ENCODE data around the gene TAGLN2.

TAGLN2 gene

DNA sequence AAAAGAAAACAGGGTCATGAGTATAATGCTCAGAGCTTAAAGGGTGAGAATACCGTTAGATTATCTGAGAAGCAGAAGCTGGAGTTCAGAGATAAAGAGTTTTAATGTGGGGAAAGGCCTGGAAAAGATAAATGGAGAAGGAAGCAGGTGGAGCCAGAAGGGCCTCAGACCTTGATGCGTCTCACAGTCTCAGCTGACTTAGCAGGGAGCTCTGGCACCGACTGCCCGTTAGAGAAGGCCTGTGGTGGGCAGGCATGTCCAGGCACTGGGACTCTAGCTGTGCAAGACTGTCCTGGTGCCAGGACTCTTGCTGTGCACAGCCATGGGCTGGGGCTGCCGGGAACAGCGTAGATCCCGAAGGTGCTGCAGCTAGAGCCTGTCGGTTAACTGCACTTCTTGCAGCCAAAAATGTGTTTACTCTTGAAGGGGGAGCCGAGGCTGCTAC is 32.5 kb upstream of the TAGLN2 start:
- Mint-ChIP-seq H3K4me1 (peaks cover 4% of the 10 kb centered on the region), H3K36me3 (ENCODE audit: low read depth) (no peaks in the 10 kb centered on the region), H3K9me3 (no peaks in the 10 kb centered on the region), H3K27me3 (peaks cover 12% of the 10 kb centered on the region), H3K27ac (no peak overlapping the region), H3K4me3 (no peak overlapping the region)
- no peak for DNase-seq
- ATAC-seq: no peak

DNA sequence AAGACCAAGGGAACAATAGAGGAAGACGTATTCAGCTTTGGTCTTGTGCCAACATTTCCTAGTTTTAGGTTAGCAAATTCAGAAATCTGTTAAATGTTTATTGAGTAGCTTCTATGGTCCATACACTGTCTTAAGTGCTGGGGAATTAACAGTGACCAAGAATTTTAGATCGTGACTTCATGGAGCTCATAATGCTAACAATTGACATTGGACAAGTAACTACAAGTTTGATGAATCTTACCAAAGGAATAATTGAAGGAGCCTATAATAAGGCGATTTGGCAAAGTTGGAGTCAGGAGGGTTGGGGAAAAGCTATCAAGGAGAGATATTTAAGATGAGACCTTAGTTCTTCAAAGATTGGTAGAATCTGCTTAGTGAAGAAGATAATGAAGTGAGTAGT is 30.1 kb upstream of the TAGLN2 start:
- no peaks in the 10 kb centered on the region for H3K9me3 Mint-ChIP-seq
- H3K27me3 Mint-ChIP-seq: peaks cover 11% of the 10 kb centered on the region
- H3K27ac Mint-ChIP-seq: no peak overlapping the region
- peaks cover 4% of the 10 kb centered on the region for H3K4me1 Mint-ChIP-seq
- no peak for ATAC-seq
- DNase-seq: no peak
- no peak overlapping the region for H3K4me3 Mint-ChIP-seq
- H3K36me3 Mint-ChIP-seq (ENCODE audit: low read depth): no peaks in the 10 kb centered on the region

DNA sequence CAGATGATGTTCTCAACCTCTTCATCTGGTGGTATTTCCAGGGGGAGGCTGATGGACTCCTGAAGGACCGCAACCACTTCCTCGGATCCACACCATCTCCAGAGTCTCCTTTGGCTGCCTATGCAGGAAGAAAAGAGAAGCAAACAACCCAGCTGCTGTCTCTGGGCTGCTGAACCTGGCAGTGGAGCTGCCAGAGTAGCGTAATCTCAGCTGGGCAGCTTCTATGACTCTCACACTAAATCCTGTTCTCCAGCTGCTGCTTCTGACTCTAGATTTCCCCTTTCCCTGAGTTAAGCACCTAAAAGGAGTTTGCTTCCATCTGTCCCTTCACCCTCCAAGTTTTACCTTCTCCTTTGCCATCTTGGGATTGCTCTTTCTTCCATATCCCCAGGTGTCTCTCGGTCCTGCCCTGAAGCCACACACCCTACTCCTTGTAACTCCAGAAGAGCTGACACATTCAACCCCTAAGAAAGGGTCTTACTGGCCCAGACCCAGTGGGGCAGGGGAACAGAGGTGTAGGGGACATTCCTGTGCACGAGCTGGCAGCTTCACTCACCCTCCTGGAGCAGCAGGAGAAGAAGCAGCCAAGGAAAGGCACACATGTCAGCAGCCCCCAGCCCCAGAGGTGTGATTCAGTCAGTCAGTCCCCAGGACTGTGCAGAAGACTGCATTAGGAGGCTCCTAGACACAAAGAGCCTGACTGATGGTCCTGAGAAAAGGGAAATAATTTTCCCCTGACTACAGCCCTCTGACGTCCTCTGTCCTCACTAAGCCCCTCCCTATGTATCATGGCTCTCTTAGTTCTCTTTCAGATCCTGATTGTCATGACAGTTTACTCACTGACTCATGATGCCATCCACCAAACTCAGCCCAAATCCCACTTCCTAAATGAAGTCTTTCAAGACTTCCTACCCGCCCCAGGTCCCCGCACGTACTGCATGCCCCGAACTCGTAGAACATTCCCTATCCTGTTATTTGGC is 28.5 kb upstream of the TAGLN2 start, which contains the start of gene SLAMF9:
SLAMF9 (minus strand) TSS at position 702 of the 980 bp plus-strand sequence; CDS start at position 602, 100 bp downstream.
- ATAC-seq: no peak
- DNase-seq: no peak
- no peaks in the 10 kb centered on the region for H3K36me3 Mint-ChIP-seq (ENCODE audit: low read depth)
- H3K27me3 Mint-ChIP-seq: peaks cover 11% of the 10 kb centered on the region
- H3K4me3 Mint-ChIP-seq: no peak within 1 kb of the TSS
- no peaks in the 10 kb centered on the region for H3K9me3 Mint-ChIP-seq
- no peak within 1 kb of the TSS for H3K27ac Mint-ChIP-seq
- peaks cover 2% of the 10 kb centered on the region for H3K4me1 Mint-ChIP-seq

DNA sequence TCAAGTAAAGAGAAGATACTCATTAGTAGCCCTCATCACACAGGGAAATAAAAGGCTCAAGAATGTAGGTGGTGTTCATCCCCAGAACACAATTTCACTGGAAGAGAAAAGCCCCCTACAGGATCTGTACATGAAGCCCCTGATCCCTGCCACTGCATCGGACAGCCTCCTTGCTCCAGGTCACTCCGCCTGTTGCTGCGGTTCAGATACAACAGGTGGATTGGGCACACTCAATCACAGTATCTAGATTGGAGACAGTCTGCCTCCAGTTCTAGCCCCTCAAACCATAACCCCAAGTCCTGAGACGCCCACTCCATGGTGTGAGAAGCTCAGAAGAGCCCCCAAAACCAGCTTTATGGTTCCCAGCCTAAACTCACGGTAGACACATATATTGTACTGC is 27.6 kb upstream of the TAGLN2 start:
- no peak for DNase-seq
- peaks cover 11% of the 10 kb centered on the region for H3K27me3 Mint-ChIP-seq

DNA sequence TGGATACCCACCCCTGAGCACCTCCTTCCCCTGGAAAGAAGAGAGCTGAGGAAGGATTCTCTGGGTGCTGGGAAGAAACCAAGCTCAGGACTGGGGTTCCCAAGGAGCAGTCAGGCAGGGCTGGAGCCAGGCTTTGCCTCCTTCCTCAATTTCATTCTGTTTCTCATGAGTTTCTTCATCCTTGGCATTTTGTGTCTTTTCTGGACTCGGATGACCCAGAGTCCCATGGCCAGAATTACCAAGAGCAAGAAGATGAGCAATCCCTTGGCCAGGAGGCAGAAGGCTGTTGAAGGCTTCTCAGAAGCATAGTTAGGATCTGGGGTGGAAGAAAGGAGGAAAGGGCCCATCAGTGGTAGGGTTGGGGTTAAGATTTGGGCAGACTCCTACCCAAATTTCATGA is 26.2 kb upstream of the TAGLN2 start:
- Mint-ChIP-seq H3K27me3 (peaks cover 13% of the 10 kb centered on the region), H3K9me3 (no peaks in the 10 kb centered on the region), H3K4me1 (no peaks in the 10 kb centered on the region), H3K27ac (no peak overlapping the region), H3K4me3 (no peak overlapping the region), H3K36me3 (ENCODE audit: low read depth) (no peaks in the 10 kb centered on the region)
- DNase-seq (no peak), ATAC-seq (no peak)

More for the DNA sequence above, 27.6 kb upstream of the TAGLN2 start:
- no peak for ATAC-seq
- Mint-ChIP-seq H3K27ac (no peak overlapping the region), H3K4me3 (no peak overlapping the region), H3K4me1 (no peaks in the 10 kb centered on the region), H3K9me3 (no peaks in the 10 kb centered on the region), H3K36me3 (ENCODE audit: low read depth) (no peaks in the 10 kb centered on the region)

DNA sequence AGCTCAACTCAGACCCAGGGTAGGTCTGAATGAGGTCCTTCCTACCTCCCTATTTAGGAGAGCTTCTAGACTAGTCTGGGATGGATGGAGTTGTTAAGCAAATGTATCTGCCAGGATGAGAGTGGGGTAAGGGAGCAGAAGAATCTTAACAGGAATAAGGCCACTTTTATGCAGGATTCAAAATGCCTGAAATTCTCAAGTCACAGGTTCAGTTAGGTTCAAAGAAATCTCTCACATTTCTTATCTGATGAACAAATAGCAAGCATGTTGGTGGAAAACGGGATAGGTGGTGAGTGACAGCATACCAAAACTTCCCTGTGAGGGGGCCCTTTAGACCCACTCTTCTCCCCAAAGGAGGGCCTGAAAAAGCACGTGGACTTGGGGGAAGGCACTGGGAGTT is 25.7 kb upstream of the TAGLN2 start:
- H3K4me3 Mint-ChIP-seq: no peak overlapping the region
- H3K36me3 Mint-ChIP-seq (ENCODE audit: low read depth): no peaks in the 10 kb centered on the region
- H3K9me3 Mint-ChIP-seq: no peaks in the 10 kb centered on the region
- DNase-seq: no peak
- no peak overlapping the region for H3K27ac Mint-ChIP-seq
- peaks cover 13% of the 10 kb centered on the region for H3K27me3 Mint-ChIP-seq
- no peak for ATAC-seq
- peaks cover 1% of the 10 kb centered on the region for H3K4me1 Mint-ChIP-seq

DNA sequence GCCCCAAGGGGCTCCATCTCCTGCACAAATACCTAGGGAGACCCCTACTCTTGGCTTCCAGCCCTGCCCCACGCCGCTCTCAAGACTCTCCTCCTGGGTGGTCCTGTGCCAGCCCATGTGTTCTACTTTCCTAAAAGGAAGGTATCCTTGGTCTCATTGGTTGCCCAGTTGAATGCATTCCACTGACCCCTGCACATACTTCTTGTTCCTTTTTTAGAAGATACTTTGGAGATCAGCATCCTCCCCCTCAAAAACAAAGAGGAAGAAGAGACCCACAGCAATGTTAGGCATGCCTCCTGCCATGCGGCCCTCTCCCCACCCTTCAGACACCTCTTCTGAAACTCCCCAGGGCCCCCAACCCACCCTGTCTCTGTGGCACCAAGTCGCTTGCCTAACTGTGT is 24.7 kb upstream of the TAGLN2 start:
- peaks cover 15% of the 10 kb centered on the region for H3K27me3 Mint-ChIP-seq

DNA sequence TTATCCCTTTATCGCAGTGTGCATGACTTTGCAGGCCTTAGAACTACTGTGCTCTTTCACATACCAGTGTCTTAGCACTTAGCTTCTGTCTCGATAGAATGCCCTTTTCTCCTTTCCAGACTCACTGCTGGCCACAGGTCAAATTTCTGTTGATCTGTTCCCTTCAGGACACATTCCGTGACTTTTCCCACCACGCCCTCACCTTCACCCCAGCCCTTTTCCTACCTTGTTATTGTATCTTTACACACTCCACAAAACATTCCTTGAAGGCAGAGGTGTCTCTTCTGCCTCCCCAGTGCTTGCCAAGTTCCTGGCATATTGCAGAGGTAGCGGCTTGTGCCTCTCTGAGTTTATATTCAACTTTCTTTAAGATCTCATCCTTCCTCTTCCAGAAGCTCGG is 23.8 kb upstream of the TAGLN2 start:
- H3K27me3 Mint-ChIP-seq: peaks cover 20% of the 10 kb centered on the region
- no peaks in the 10 kb centered on the region for H3K9me3 Mint-ChIP-seq
- DNase-seq: no peak
- no peak overlapping the region for H3K4me3 Mint-ChIP-seq
- peaks cover 6% of the 10 kb centered on the region for H3K4me1 Mint-ChIP-seq
- no peak overlapping the region for H3K27ac Mint-ChIP-seq
- H3K36me3 Mint-ChIP-seq (ENCODE audit: low read depth): no peaks in the 10 kb centered on the region
- ATAC-seq: no peak

More for the DNA sequence above, 24.7 kb upstream of the TAGLN2 start:
- DNase-seq (no peak), ATAC-seq (no peak)
- H3K9me3 Mint-ChIP-seq: no peaks in the 10 kb centered on the region
- H3K27ac Mint-ChIP-seq: no peak overlapping the region
- H3K4me1 Mint-ChIP-seq: peaks cover 6% of the 10 kb centered on the region
- H3K36me3 Mint-ChIP-seq (ENCODE audit: low read depth): no peaks in the 10 kb centered on the region
- H3K4me3 Mint-ChIP-seq: no peak overlapping the region

DNA sequence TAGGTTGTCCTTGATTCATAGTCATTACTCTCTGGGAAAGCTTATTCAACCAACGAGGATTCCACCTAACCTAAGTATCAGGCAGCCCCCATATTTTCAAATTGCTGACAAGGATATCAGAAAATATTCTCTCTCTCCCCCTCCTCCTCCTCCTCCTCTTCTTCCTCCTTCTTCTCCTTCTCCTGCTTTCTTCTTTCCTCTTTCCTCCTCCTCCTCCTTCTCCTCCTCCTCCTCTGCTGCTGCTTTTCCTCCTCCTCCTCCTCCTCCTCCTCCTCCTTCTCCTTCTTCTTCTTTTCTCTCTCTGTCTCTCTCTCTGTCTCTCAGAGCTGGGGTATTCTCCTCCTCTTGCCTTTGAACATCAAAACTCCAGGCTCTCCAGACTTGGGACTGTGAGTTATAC is 22.6 kb upstream of the TAGLN2 start:
- Mint-ChIP-seq H3K4me3 (no peak overlapping the region), H3K27ac (no peak overlapping the region), H3K4me1 (peaks cover 6% of the 10 kb centered on the region), H3K9me3 (no peaks in the 10 kb centered on the region), H3K36me3 (ENCODE audit: low read depth) (no peaks in the 10 kb centered on the region), H3K27me3 (peaks cover 25% of the 10 kb centered on the region)
- no peak for ATAC-seq
- no peak for DNase-seq

DNA sequence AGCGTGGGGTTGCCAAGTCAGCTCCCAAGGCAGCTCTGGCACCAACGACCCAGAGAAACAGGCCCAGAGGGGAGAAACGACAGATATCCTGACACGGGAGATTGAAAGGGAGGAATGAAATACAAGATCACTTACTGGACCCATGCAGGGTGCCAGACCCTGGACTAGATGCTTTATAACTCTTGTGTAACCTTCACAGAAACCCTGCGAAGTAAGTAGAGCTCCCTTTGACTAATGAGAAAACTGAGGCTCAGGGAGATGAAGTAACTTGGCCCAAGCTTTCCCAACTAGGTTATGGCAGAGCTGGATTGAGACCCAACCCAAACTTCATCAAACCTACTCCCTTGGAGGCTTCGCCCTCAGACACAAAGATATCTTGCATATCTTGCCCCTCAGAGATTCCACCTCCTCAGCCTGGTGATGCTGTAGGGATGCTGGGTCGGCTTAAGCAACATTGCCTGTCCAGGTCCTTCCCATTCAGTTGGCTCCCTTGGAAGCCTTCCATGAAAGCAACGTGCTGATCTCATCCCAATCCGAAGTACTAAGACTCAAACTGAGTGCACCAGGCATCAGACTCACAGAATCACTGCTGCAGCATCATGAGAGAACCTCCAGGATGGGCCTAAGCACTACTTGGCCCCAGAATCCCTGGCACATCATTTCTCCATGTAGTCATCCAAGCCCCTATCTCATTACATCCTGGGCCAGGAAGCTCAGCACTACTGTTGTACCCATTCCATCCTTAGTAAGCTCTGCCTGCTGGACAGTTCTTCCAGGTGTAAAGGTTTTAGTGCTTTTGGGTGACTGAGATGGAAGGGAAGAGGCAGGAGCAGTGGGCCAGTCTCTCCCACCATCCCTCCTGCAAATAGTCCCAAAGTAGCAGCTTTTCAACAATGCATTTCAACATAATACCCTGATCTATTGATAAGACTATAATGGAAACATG is 21.2 kb upstream of the TAGLN2 start:
- no peaks in the 10 kb centered on the region for H3K9me3 Mint-ChIP-seq
- peaks cover 28% of the 10 kb centered on the region for H3K27me3 Mint-ChIP-seq
- H3K36me3 Mint-ChIP-seq (ENCODE audit: low read depth): no peaks in the 10 kb centered on the region
- H3K4me1 Mint-ChIP-seq: peaks cover 6% of the 10 kb centered on the region
- ATAC-seq (no peak), DNase-seq (no peak)
- no peak overlapping the region for H3K27ac Mint-ChIP-seq
- no peak overlapping the region for H3K4me3 Mint-ChIP-seq

DNA sequence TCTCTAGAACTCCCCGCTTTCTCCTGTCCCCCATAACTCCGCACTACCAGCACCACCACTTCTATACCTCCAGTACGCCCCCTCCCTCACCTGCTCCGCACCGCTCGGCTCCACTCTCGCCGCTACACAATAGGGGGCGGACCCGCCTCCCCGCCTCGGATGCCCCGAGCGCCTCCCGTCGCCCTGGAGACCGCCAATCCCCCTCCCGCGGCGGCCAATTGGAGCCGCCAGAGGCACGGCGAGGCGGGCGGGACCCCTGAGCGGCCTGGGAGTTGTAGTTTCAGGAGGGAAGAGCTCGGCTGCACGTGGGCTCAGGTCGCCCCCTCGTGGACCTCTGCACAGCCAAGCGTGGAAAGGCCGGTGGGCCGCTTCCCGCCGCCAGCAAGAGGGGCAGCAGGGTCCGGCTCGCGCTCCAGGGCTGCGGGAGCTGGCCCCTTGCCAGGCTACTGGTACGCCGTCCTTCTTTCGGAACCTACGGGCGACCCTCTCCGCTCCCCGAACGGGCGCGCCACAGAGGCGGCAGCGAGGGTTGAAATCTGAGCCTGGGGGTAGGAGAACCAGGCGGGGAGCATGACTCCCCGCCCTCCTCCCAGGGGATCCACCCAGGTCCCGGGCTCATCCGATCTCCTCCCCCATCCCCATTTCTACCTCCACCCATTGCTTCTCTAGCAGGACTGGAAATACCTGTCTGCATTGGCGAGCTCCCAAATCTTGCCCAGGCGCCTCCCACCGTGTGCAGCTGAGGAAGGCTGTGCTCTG is 20.4 kb upstream of the TAGLN2 start, which contains the start of gene IGSF9:
IGSF9 (minus strand) TSS at position 131 of the 759 bp plus-strand sequence. CDS start 2,159 bp downstream, outside the sequence.
- DNase-seq: peak; percentile 80
- Mint-ChIP-seq H3K4me1 (peaks cover 6% of the 10 kb centered on the region), H3K36me3 (ENCODE audit: low read depth) (no peaks in the 10 kb centered on the region), H3K27ac (no peak within 1 kb of the TSS), H3K27me3 (peaks cover 28% of the 10 kb centered on the region), H3K9me3 (no peaks in the 10 kb centered on the region), H3K4me3 (peak within 1 kb of the TSS; percentile 66)
- ATAC-seq: peak; percentile 95

DNA sequence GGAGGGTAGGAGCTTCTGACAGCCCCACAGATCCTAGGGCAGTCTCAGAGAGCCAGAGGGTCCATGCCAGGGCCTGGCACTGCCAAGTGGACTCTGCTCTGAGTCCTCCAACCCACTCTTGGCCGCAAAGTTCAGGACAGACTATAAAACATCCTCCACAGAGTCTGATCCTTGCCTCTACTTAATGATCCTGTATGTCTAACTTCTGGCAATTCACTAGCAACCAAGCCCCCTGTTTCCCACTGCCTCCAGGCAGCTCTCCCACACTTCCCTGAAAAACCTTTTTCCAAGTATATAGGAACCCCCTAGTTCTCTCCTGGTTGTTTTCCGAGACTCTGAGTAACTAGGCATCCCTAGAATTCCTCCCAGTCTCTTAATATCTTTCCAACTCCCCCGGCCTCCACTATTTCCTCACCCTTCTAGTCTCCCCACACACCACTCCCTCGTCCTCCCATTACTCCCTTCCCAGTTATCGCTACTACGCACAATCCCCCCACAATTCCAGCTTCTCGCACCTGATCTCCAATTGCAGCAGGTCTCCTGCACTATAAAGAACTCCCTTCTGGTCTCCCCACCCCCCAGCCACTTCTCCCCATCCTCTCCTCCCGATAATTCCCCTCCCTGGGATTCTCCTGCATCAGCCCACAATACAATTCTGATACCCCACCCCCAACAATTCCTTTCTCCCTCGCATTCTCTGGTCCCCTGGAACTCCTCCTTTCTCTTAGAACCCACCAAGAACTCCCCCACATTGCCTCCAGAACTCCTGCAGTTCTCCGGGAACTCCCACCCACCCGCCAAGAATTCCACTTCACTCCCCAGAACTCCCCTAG is 19.5 kb upstream of the TAGLN2 start:
- Mint-ChIP-seq H3K4me1 (peaks cover 6% of the 10 kb centered on the region), H3K27me3 (peaks cover 28% of the 10 kb centered on the region), H3K9me3 (no peaks in the 10 kb centered on the region), H3K4me3 (peak overlapping the region; percentile 66), H3K36me3 (ENCODE audit: low read depth) (no peaks in the 10 kb centered on the region), H3K27ac (no peak overlapping the region)
- DNase-seq: no peak
- no peak for ATAC-seq

DNA sequence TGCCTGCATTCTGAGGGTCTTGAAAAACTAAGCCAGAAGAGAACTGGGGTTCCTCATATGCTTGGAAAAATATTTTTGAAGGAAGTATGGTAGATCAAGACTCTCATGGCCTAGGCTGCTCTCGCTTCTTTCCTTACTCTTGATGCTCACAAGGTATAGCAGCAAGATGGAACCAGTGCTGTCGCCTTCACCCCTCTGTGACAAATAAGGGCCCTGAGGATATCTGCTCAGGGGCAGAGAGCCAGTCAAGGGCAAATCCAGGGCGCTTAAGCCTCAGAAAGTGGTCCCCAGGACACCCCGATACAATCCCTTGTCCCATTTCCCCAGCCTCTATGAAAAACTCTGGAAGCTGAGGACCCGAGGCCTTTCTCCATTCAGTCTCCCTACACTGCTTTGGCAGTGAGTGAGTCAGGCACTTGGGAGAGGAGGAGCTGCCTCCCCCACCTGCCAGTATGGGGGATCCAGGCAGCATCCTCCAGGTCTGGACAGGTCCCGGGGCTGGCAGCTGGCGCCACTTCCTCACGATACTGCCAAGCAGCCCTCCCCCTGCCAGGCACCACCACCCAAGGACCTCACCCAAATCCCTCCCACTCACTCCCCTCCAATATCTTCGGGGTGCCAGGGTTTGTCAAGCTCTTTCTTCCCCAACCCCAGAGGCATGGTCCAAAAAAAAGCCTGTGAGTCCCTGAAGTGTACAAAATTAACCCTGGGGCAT is 18.8 kb upstream of the TAGLN2 start:
- DNase-seq (no peak), ATAC-seq (no peak)
- Mint-ChIP-seq H3K27me3 (peaks cover 30% of the 10 kb centered on the region), H3K4me3 (no peak overlapping the region), H3K27ac (no peak overlapping the region), H3K4me1 (peaks cover 6% of the 10 kb centered on the region), H3K9me3 (no peaks in the 10 kb centered on the region), H3K36me3 (ENCODE audit: low read depth) (no peaks in the 10 kb centered on the region)
